Measurements from ENCODE around the gene COG5.

Gene COG5

DNA sequence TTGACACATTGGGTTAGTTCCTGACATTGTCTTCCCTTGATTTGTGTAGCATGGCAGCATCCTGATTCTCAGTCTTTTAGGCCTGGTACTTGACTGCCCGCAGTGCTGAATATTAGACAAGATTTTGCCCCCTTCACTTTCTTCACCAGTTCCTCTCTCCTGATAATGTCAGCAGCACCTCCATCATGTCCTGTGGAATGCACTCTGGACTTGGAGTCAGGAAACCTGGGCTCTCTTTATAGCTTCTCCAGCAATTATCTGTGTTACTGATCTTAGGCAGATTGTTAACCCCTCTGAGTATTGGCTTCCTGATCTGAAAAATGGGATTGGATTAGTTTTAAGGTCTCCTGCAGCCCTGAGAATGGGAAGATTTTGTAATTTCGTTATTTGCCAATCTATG, 375.9 kb downstream of the COG5 start:
- H3K4me3 ChIP-seq (ENCODE audit: low read depth, low read length): no peak overlapping the region
- DNase-seq (ENCODE audit: low read depth): no peak
- TF ChIP-seq, protein P1, sequence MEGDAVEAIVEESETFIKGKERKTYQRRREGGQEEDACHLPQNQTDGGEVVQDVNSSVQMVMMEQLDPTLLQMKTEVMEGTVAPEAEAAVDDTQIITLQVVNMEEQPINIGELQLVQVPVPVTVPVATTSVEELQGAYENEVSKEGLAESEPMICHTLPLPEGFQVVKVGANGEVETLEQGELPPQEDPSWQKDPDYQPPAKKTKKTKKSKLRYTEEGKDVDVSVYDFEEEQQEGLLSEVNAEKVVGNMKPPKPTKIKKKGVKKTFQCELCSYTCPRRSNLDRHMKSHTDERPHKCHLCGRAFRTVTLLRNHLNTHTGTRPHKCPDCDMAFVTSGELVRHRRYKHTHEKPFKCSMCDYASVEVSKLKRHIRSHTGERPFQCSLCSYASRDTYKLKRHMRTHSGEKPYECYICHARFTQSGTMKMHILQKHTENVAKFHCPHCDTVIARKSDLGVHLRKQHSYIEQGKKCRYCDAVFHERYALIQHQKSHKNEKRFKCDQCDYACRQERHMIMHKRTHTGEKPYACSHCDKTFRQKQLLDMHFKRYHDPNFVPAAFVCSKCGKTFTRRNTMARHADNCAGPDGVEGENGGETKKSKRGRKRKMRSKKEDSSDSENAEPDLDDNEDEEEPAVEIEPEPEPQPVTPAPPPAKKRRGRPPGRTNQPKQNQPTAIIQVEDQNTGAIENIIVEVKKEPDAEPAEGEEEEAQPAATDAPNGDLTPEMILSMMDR (IDR thresholded peaks at IDR 0.05; ENCODE audit: insufficient read depth, low read depth, low read length, missing control alignments): no peak

DNA sequence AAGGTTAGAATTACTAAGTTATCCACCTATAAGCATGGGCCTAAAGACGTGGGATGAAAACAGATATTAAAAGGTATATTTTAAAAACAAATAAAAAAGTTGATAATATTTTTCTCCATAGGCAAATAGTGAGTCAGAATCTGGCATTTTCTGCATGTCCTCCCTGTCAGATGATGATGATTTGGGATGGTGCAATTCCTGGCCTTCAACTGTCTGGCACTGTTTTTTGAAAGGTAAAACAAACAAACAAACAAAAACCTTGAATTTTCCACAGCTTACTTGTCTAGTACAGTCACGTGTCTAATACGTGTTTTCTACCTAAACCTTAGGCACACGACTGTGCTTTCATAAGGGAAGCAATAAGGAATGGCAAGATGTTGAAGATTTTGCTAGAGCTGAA, 377.5 kb downstream of the COG5 start:
- no peak for DNase-seq (ENCODE audit: low read depth)
- TF ChIP-seq, protein P1 (IDR thresholded peaks at IDR 0.05; ENCODE audit: insufficient read depth, low read depth, low read length, missing control alignments): no peak
- H3K4me3 ChIP-seq (ENCODE audit: low read depth, low read length): no peak overlapping the region

DNA sequence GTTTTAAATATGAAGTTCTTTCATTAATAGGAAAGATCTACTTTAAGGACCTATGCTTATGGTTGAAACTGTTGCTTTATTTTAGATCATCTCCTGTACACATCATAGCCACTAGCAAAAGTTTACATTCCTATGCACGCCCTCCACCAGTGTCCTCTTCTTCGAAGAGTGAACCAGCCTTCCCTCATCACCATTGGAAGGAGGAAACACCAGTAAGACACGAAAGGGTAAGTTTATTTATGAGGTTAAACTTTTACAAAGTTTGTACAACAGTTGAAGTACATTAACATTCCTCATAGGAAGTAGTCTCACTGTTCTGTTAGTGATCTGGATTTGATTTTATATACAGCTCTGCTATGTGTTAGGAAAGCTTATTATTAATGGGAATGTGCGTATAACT, 378.0 kb downstream of the COG5 start:
- DNase-seq (ENCODE audit: low read depth): no peak
- no peak overlapping the region for H3K4me3 ChIP-seq (ENCODE audit: low read depth, low read length)
- TF ChIP-seq, protein P1 (IDR thresholded peaks at IDR 0.05; ENCODE audit: insufficient read depth, low read depth, low read length, missing control alignments): no peak

DNA sequence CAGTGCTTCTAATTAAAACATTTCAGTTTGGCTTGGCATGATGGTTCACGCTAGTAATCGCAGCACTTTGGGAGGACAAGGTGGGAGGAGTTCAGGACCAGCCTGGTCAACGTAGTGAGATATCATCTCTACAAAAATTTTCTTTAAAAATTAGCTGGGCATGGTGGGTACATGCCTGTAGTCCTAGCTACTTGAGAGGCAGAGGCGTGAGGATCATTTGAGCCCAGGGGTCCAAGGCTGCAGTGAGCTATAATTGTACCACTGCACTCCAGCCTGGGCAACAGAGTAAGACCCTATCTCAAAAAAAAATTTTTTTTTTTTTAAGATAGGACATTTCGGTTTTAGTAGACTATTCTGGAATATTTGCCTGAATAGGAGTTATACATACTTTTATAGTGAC, 382.5 kb downstream of the COG5 start:
- H3K4me3 ChIP-seq (ENCODE audit: low read depth, low read length): no peak overlapping the region
- TF ChIP-seq, protein P1 (IDR thresholded peaks at IDR 0.05; ENCODE audit: insufficient read depth, low read depth, low read length, missing control alignments): no peak
- no peak for DNase-seq (ENCODE audit: low read depth)

DNA sequence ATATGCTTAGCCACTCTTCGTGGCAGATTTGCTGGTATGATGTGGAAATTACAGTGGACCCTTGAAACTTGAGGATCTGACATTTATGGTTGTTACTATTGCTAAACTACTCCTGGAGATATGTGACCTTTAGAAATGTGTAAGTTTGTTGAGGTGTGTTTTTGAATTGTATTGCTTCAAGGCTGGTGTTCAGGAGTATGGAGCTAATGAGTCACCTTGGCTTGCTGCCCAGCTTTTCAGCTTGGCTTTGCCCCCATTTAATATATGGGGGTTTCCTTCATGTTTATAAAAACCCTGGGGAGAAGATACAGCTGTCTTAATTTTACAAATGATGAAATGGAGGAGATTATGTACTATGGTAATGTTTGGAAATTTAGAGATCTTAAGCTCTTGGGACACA, 383.3 kb downstream of the COG5 start:
- TF ChIP-seq, protein P1 (IDR thresholded peaks at IDR 0.05; ENCODE audit: insufficient read depth, low read depth, low read length, missing control alignments): no peak
- peak; percentile 24 for DNase-seq (ENCODE audit: low read depth)
- H3K4me3 ChIP-seq (ENCODE audit: low read depth, low read length): no peak overlapping the region

DNA sequence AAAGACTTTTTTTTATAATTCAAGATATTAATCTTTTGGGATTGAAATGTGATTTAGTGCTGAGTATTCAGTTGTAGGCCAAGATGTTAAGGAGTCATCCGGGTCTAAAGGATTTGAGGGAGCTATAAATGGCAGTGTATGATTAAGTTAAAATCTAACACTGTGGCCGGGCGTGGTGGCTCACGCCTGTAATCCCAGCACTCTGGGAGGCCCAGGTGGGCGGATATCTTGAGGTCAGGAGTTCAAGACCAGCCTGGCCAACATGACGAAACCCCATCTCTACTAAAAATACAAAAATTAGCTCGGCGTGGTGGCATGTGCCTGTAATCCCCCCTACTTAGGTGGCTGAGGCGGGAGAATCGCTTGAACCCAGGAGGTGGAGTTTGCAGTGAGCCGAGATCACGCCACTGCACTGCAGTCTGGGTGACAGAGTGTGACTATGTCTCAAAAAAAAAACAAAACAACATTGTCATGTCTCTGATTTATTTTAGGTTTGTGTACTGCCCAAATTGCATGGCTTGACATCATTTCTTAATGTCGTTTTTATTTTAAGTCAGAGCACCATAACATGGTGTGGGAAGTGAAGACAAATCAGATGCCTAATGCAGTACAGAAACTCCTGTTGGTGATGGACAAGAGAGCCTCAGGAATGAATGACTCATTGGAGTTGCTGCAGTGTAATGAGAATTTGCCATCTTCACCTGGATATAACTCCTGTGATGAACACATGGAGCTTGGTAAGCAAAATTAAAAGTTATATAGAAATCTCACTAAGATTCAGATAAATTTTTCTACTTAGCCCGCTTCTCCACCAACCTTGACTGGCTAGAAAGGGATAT, 384.2 kb downstream of the COG5 start:
- DNase-seq (ENCODE audit: low read depth): no peak
- TF ChIP-seq, protein P1 (IDR thresholded peaks at IDR 0.05; ENCODE audit: insufficient read depth, low read depth, low read length, missing control alignments): no peak
- H3K4me3 ChIP-seq (ENCODE audit: low read depth, low read length): no peak overlapping the region

Data from GM12865 (cell line).